Neural cell (in vitro differentiated cells): ENCODE measurements around the gene N4BP2L1. TPM values are rescaled to one million over a fixed set of nuclear protein-coding genes. Genes with fewer than 3 reads are reported as not detected.
A peak's percentile ranks its signal among the peaks of the same experiment; 100 is the strongest.

ENCODE experiments used
- H2AFZ ChIP-seq: fragments of 200-600, 300-800 bp; sonication (generic), shearing (Covaris generic); 2 replicates; pipeline ENCODE4 v1.6.0; 2014; ENCODE audit warnings: low read depth, mild to moderate bottlenecking, antibody characterized with exemption, low read length, moderate library complexity
- H3F3A ChIP-seq: fragments of 200-600 bp; shearing (Covaris generic); 2 replicates; pipeline ENCODE4 v1.6.1; 2016; ENCODE audit warnings: mild to moderate bottlenecking, moderate library complexity, mixed read lengths, antibody characterized with exemption, low read length; ENCODE audit not compliant: insufficient read depth, poor library complexity, severe bottlenecking
- H3K27ac ChIP-seq: fragments of 200-600, 300-800 bp; sonication (generic), shearing (Covaris generic); 2 replicates; pipeline ENCODE4 v1.5.1; 2014; ENCODE audit warnings: mild to moderate bottlenecking, low read length, moderate library complexity
- H3K27me3 ChIP-seq: fragments of 300-800, 200-600 bp; sonication (generic), shearing (Covaris generic); 2 replicates; pipeline ENCODE4 v1.6.0; 2014; ENCODE audit warnings: mild to moderate bottlenecking, low read depth, low read length, moderate library complexity; ENCODE audit not compliant: insufficient read depth
- H3K36me3 ChIP-seq: fragments of 300-800, 200-600 bp; sonication (generic), shearing (Covaris generic); 2 replicates; pipeline ENCODE4 v1.5.1; 2014; ENCODE audit warnings: mild to moderate bottlenecking, antibody characterized with exemption, low read length, moderate library complexity; ENCODE audit not compliant: insufficient read depth
- H3K4me2 ChIP-seq: fragments of 300-800, 200-600 bp; sonication (generic), shearing (Covaris generic); 2 replicates; pipeline ENCODE4 v1.6.0; 2014; ENCODE audit warnings: mild to moderate bottlenecking, low read length
- H3K4me3 ChIP-seq: fragments of 300-800, 200-600 bp; sonication (generic), shearing (Covaris generic); 2 replicates; pipeline ENCODE4 v1.5.1; 2014; ENCODE audit warnings: mild to moderate bottlenecking, low read length, moderate library complexity
- H3K79me2 ChIP-seq: fragments of 200-600 bp; shearing (Covaris generic); replicated peaks from 2 replicates; pipeline ENCODE4 v1.6.0; 2014; ENCODE audit warnings: mild to moderate bottlenecking, low read length, moderate library complexity; ENCODE audit not compliant: insufficient read depth
- H3K9ac ChIP-seq: fragments of 300-800, 200-600 bp; sonication (generic), shearing (Covaris generic); 2 replicates; pipeline ENCODE4 v1.6.1; 2016; ENCODE audit warnings: mild to moderate bottlenecking, low read length, mixed read lengths
- H3K9me2 ChIP-seq: fragments of 200-600 bp; shearing (Covaris generic); 2 replicates; pipeline ENCODE4 v1.6.1; 2016; ENCODE audit warnings: mild to moderate bottlenecking, low read length, mixed read lengths; ENCODE audit not compliant: insufficient read depth
- H3K9me3 ChIP-seq: fragments of 200-600, 300-800 bp; sonication (generic), shearing (Covaris generic); 2 replicates; pipeline ENCODE4 v1.6.1; 2016; ENCODE audit warnings: mild to moderate bottlenecking, mixed run types, low read length, moderate library complexity, mixed read lengths
- H4K20me1 ChIP-seq: fragments of 200-600 bp; shearing (Covaris generic); 2 replicates; pipeline ENCODE4 v1.6.1; 2016; ENCODE audit warnings: mild to moderate bottlenecking, mixed run types; ENCODE audit not compliant: insufficient read depth
- CTCF ChIP-seq: fragments of 450-650 bp; IDR thresholded peaks from 2 replicates; pipeline ENCODE4 v1.5.1; 2014; ENCODE audit warnings: antibody characterized with exemption, mild to moderate bottlenecking, moderate library complexity; ENCODE audit not compliant: poor library complexity, severe bottlenecking
- EP300 ChIP-seq: fragments of 450-650 bp; conservative IDR thresholded peaks from 2 replicates; pipeline ENCODE4 v1.6.1; 2014; ENCODE audit warnings: antibody characterized with exemption, mild to moderate bottlenecking, moderate library complexity; ENCODE audit not compliant: poor library complexity, severe bottlenecking
- EZH2 ChIP-seq: fragments of 200-600, 300-800 bp; shearing (Covaris generic), sonication (generic); IDR thresholded peaks from 2 replicates; pipeline ENCODE4 v1.6.1; 2014; ENCODE audit warnings: antibody characterized with exemption, low read length, borderline replicate concordance, mild to moderate bottlenecking; ENCODE audit not compliant: insufficient read depth, poor library complexity, severe bottlenecking
- MXI1 ChIP-seq: fragments of 450-650 bp; conservative IDR thresholded peaks from 2 replicates; pipeline ENCODE4 v1.6.1; 2014; ENCODE audit warnings: antibody characterized with exemption, mild to moderate bottlenecking; ENCODE audit not compliant: poor library complexity, severe bottlenecking
- POLR2AphosphoS5 ChIP-seq: IDR thresholded peaks from 2 replicates; pipeline ENCODE4 v1.6.1; 2012
- RAD21 ChIP-seq: fragments of 450-650 bp; conservative IDR thresholded peaks from 2 replicates; pipeline ENCODE4 v1.6.1; 2014; ENCODE audit warnings: antibody characterized with exemption, mild to moderate bottlenecking, moderate library complexity
- REST ChIP-seq: IDR thresholded peaks from 2 replicates; pipeline ENCODE4 v1.6.1; 2012; ENCODE audit warnings: borderline replicate concordance
- SMC3 ChIP-seq: fragments of 450-650 bp; conservative IDR thresholded peaks from 2 replicates; pipeline ENCODE4 v1.6.1; 2014; ENCODE audit warnings: antibody characterized with exemption, mild to moderate bottlenecking, moderate library complexity; ENCODE audit not compliant: poor library complexity
- TAF1 ChIP-seq: IDR thresholded peaks from 2 replicates; pipeline ENCODE4 v1.6.1; 2012; ENCODE audit warnings: low read depth
- polyA plus RNA-seq: library from polyadenylated mRNA; depleted of rRNA; stranded (reverse); fragments of >200 nt; gene quantifications from 2 replicates; pipeline ENCODE4 v1.2.3, GENCODE V29; 2014

N4BP2L1 gene
- polyA plus RNA-seq, 1 donor from 2014 or later, result 6.1 TPM

GRCh38 chr13:32426191-32426989 lies 1.5 kb downstream of the N4BP2L1 start:
- no peak overlapping the region for H3K9ac ChIP-seq

GRCh38 chr13:32425158-32425557 lies 2.8 kb downstream of the N4BP2L1 start:
- Histone ChIP-seq H3K9me2 (no peaks in the 10 kb centered on the region), H3K27me3 (peaks cover 36% of the 10 kb centered on the region), H3F3A (no peaks in the 10 kb centered on the region), H3K4me3 (no peak overlapping the region), H2AFZ (no peak overlapping the region), H3K9me3 (no peaks in the 10 kb centered on the region), H3K4me2 (no peak overlapping the region), H3K27ac (no peak overlapping the region), H3K36me3 (no peaks in the 10 kb centered on the region), H3K79me2 (no peaks in the 10 kb centered on the region), H3K9ac (no peak overlapping the region), H4K20me1 (no peaks in the 10 kb centered on the region)
- TF ChIP-seq TAF1, result no peak
- TF ChIP-seq CTCF, result no peak
- TF ChIP-seq RAD21, result no peak
- no peak for TF ChIP-seq MXI1
- TF ChIP-seq REST, result no peak

More at GRCh38 chr13:32426191-32426989, 1.5 kb downstream of the N4BP2L1 start:
- Histone ChIP-seq H3K4me3 (peak overlapping the region; percentile 71), H3F3A (no peaks in the 10 kb centered on the region), H2AFZ (no peak overlapping the region), H4K20me1 (no peaks in the 10 kb centered on the region), H3K27me3 (peaks cover 36% of the 10 kb centered on the region), H3K4me2 (no peak overlapping the region), H3K27ac (no peak overlapping the region), H3K36me3 (no peaks in the 10 kb centered on the region), H3K79me2 (no peaks in the 10 kb centered on the region), H3K9me2 (no peaks in the 10 kb centered on the region), H3K9me3 (no peaks in the 10 kb centered on the region)
- TF ChIP-seq RAD21 (no peak), MXI1 (no peak), EZH2 (no peak), SMC3 (no peak), EP300 (no peak), REST (no peak), TAF1 (no peak), CTCF (no peak), POLR2AphosphoS5 (no peak)
